Tibial nerve (tissue), 4 donors: ENCODE measurements around the gene DOCK1.

ENCODE experiments used
- CTCF ChIP-seq, 5 experiments: fragments of 200-600 bp in 3 of 5; fragments of 450-650 bp in 2 of 5; sonication (generic) in 3 of 5; IDR thresholded peaks; one replicate each; pipeline ENCODE4 v1.5.1; 2016 to 2019; ENCODE audit warnings: antibody characterized with exemption in 5 of 5, mild to moderate bottlenecking in 3 of 5, moderate library complexity in 2 of 5
- EP300 ChIP-seq, 2 donors: sonication (generic); formaldehyde crosslinking; IDR thresholded peaks; one replicate each; pipeline ENCODE4 v1.6.1; 2017; ENCODE audit warnings: antibody characterized with exemption in 2 of 2, mild to moderate bottlenecking in 1 of 2
- POLR2A ChIP-seq, 2 donors: fragments of 450-650 bp; IDR thresholded peaks; one replicate each; pipeline ENCODE4 v1.6.1; 2017; ENCODE audit warnings: antibody characterized with exemption in 2 of 2, mild to moderate bottlenecking in 2 of 2, moderate library complexity in 2 of 2

- TF ChIP-seq CTCF (IDR thresholded peaks at IDR 0.05) = no peak
- TF ChIP-seq POLR2A (IDR thresholded peaks at IDR 0.05) = no peak
- TF ChIP-seq EP300 (IDR thresholded peaks at IDR 0.05) = no peak
Measured at GRCh38 chr10:127259347-127259746, 354.1 kb downstream of the DOCK1 start.
